SK-N-SH (cell line): ENCODE results near the gene RGS7. TPM values are rescaled to one million over a fixed set of nuclear protein-coding genes. Genes with fewer than 3 reads are reported as not detected.

ENCODE experiments used
- CTCF ChIA-PET: fragments of 300-600, 350-600 bp; formaldehyde crosslinking; extraction: SDS; loops from one replicate; lab custom pipeline; 2021; lab: Yijun Ruan, JAX
- POLR2A ChIA-PET: fragments of 350-600 bp; sonication (Branson Sonifier 250); formaldehyde crosslinking; extraction: SDS; loops from one replicate; lab custom pipeline; 2020; ENCODE audit warnings: antibody characterized with exemption, inconsistent platforms; lab: Yijun Ruan, JAX
- DNase-seq: peaks from one replicate; pipeline ENCODE4 v3.0.0; 2012
- H2AFZ ChIP-seq: fragments of 200-600 bp; sonication (generic); 2 replicates; pipeline ENCODE4 v1.8.1; 2016; ENCODE audit warnings: antibody characterized with exemption, mild to moderate bottlenecking, low read depth
- H3F3A ChIP-seq: fragments of 200-600 bp; sonication (generic); replicated peaks from 2 replicates; pipeline ENCODE3; 2016; ENCODE audit warnings: antibody characterized with exemption, mild to moderate bottlenecking; ENCODE audit not compliant: insufficient read depth
- H3K27ac ChIP-seq, 2 experiments: fragments of 200-500 bp in 1 of 2; fragments of 200-600 bp in 1 of 2; sonication (Bioruptor generic) in 1 of 2; sonication (generic), shearing (Covaris generic) in 1 of 2; 2 replicates each; pipeline versions ENCODE4 v1.5.1 to v1.6.1; 2014 to 2016; ENCODE audit warnings: low read depth in 2 of 2, inconsistent platforms in 1 of 2, low read length in 1 of 2, mild to moderate bottlenecking in 1 of 2, mixed read lengths in 1 of 2
- H3K27me3 ChIP-seq: fragments of 200-600 bp; sonication (generic), shearing (Covaris generic); 2 replicates; pipeline ENCODE4 v1.6.1; 2016; ENCODE audit warnings: mixed run types; ENCODE audit not compliant: insufficient read depth
- H3K36me3 ChIP-seq, 2 experiments: fragments of 200-500 bp in 1 of 2; fragments of 200-600 bp in 1 of 2; sonication (Bioruptor generic) in 1 of 2; sonication (generic) in 1 of 2; replicated peaks in 1 of 2; 2 replicates each; pipeline versions ENCODE3 to v1.5.1; 2014 to 2016; ENCODE audit warnings: low read length in 1 of 2, mild to moderate bottlenecking in 1 of 2; ENCODE audit not compliant: insufficient read depth in 2 of 2, control insufficient read depth in 1 of 2
- H3K4me1 ChIP-seq, 2 experiments: fragments of 200-500 bp in 1 of 2; fragments of 200-600 bp in 1 of 2; sonication (Bioruptor generic) in 1 of 2; sonication (generic), shearing (Covaris generic) in 1 of 2; 2 replicates each; pipeline versions ENCODE4 v1.5.1 to v1.6.1; 2014 to 2016; ENCODE audit warnings: low read depth in 1 of 2, low read length in 1 of 2, mixed run types in 1 of 2; ENCODE audit not compliant: insufficient read depth in 2 of 2, control insufficient read depth in 1 of 2
- H3K4me2 ChIP-seq: fragments of 200-600 bp; sonication (generic), shearing (Covaris generic); 2 replicates; pipeline ENCODE4 v1.6.1; 2017; ENCODE audit warnings: mixed run types
- H3K4me3 ChIP-seq, 2 experiments: fragments of 200-500 bp in 1 of 2; fragments of 200-600 bp in 1 of 2; sonication (Bioruptor generic) in 1 of 2; sonication (generic), shearing (Covaris generic) in 1 of 2; 2 replicates each; pipeline versions ENCODE4 v1.5.1 to v1.8.1; 2014 to 2016; ENCODE audit warnings: low read depth in 2 of 2, inconsistent platforms in 1 of 2, low read length in 1 of 2, mild to moderate bottlenecking in 1 of 2, mixed read lengths in 1 of 2, moderate library complexity in 1 of 2
- H3K79me2 ChIP-seq: fragments of 200-600 bp; sonication (generic); 2 replicates; pipeline ENCODE4 v1.8.1; 2017; ENCODE audit warnings: mild to moderate bottlenecking; ENCODE audit not compliant: insufficient read depth
- H3K9ac ChIP-seq: fragments of 200-600 bp; sonication (generic); 2 replicates; pipeline ENCODE4 v1.6.1; 2017; ENCODE audit warnings: mixed run types
- H3K9me2 ChIP-seq: fragments of 200-600 bp; sonication (generic); 2 replicates; pipeline ENCODE4 v1.6.1; 2017; ENCODE audit warnings: mixed run types
- H3K9me3 ChIP-seq: fragments of 200-600 bp; sonication (generic); 2 replicates; pipeline ENCODE4 v1.6.1; 2017; ENCODE audit warnings: mixed run types, mild to moderate bottlenecking, moderate library complexity
- H4K20me1 ChIP-seq: fragments of 200-600 bp; sonication (generic); 2 replicates; pipeline ENCODE4 v1.6.1; 2017; ENCODE audit warnings: mild to moderate bottlenecking, mixed run types; ENCODE audit not compliant: insufficient read depth
- CHD2 ChIP-seq: fragments of 150-350 bp; IDR thresholded peaks from 2 replicates; pipeline ENCODE4 v1.6.1; 2018; ENCODE audit warnings: low read length; ENCODE audit not compliant: partially characterized antibody
- EP300 ChIP-seq, 2 experiments: IDR thresholded peaks; 2 replicates each; pipeline versions ENCODE4 v1.4.0 to v1.6.1; 2012; ENCODE audit warnings: borderline replicate concordance in 1 of 2, low read depth in 1 of 2, low read length in 1 of 2
- FOXJ3 ChIP-seq: sonication (generic); formaldehyde crosslinking; IDR thresholded peaks from 2 replicates; pipeline ENCODE4 v1.5.1; 2020; ENCODE audit warnings: mild to moderate bottlenecking, missing genetic modification reagents
- FOXM1 ChIP-seq: IDR thresholded peaks from 2 replicates; pipeline ENCODE4 v1.4.0; 2012; ENCODE audit warnings: low read depth, mild to moderate bottlenecking
- GABPA ChIP-seq: IDR thresholded peaks from 2 replicates; pipeline ENCODE4 v1.4.0; 2012; ENCODE audit warnings: low read depth, mild to moderate bottlenecking
- GATA2 ChIP-seq: sonication (generic); formaldehyde crosslinking; IDR thresholded peaks from 2 replicates; pipeline ENCODE4 v1.5.0; 2020; ENCODE audit warnings: mild to moderate bottlenecking, missing genetic modification reagents
- MEF2A ChIP-seq: IDR thresholded peaks from 2 replicates; pipeline ENCODE4 v1.4.0; 2012; ENCODE audit warnings: low read depth, borderline replicate concordance
- MXI1 ChIP-seq: IDR thresholded peaks from 2 replicates; pipeline ENCODE4 v1.6.1; 2012; ENCODE audit warnings: mild to moderate bottlenecking, low read depth, low read length, improper control_type of control experiment
- RAD21 ChIP-seq: IDR thresholded peaks from 2 replicates; pipeline ENCODE4 v1.6.1; 2012; ENCODE audit warnings: mild to moderate bottlenecking, low read length
- RFX5 ChIP-seq: IDR thresholded peaks from 2 replicates; pipeline ENCODE4 v1.6.1; 2012; ENCODE audit warnings: mild to moderate bottlenecking, improper control_type of control experiment, low read length
- RXRA ChIP-seq: IDR thresholded peaks from 2 replicates; pipeline ENCODE4 v1.4.0; 2012; ENCODE audit warnings: low read depth, mild to moderate bottlenecking, borderline replicate concordance
- SIN3A ChIP-seq: IDR thresholded peaks from 2 replicates; pipeline ENCODE4 v1.6.1; 2012; ENCODE audit warnings: low read depth, mild to moderate bottlenecking, low read length, moderate library complexity, borderline replicate concordance
- SMC3 ChIP-seq: IDR thresholded peaks from 2 replicates; pipeline ENCODE4 v1.6.1; 2012; ENCODE audit warnings: low read depth, low read length, improper control_type of control experiment
- TCF12 ChIP-seq: IDR thresholded peaks from 2 replicates; pipeline ENCODE4 v1.4.0; 2012
- YY1 ChIP-seq: IDR thresholded peaks from 2 replicates; pipeline ENCODE4 v1.4.0; 2012; ENCODE audit warnings: low read depth, mild to moderate bottlenecking
- WGBS: methylation state at CpG from one replicate; pipeline ENCODE4 v1.1.6; 2017; ENCODE audit warnings: low lambda C conversion rate; 5-methylcytosine and 5-hydroxymethylcytosine counted together
- polyA plus RNA-seq, 3 experiments: library from polyadenylated mRNA; depleted of rRNA; stranded (reverse); fragments of >200 nt; gene quantifications; 2 replicates each; pipeline ENCODE4 v1.2.3, GENCODE V29; 2012
- TF ChIP-seq, protein P1 (sequence below): IDR thresholded peaks from 2 replicates; pipeline ENCODE4 v1.6.1; 2012; ENCODE audit warnings: mild to moderate bottlenecking, low read depth, low read length, moderate library complexity
- TF ChIP-seq, protein P2 (sequence below): IDR thresholded peaks from 2 replicates; pipeline ENCODE4 v1.4.0; 2012; ENCODE audit warnings: low read depth
- TF ChIP-seq, protein P3 (sequence below): IDR thresholded peaks from 2 replicates; pipeline ENCODE4; 2012

Gene RGS7
- polyA plus RNA-seq, 1 of the 3 experiments (the other 2 are of a cell fraction) = 0.36 TPM

DNA sequence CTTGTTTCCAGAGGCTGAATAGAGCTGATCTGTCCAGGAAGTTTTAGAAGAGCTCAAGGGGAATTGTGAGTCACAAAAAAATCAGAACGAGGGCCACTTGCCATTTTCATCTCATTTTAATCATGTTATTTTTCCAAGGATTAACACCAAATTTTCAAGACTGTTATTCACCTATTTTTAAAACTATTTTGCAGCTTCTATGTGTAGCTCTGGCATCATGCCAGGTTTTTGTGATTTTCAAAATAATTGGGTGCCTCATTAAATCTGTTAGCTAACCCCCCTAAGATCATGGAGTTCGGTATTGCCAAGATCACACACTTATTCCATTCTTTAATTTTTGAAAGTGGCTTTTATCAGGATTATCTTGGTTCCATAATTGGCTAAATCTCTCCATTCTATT lies 90.9 kb downstream of the RGS7 start (continued):
- TF ChIP-seq, protein P1, sequence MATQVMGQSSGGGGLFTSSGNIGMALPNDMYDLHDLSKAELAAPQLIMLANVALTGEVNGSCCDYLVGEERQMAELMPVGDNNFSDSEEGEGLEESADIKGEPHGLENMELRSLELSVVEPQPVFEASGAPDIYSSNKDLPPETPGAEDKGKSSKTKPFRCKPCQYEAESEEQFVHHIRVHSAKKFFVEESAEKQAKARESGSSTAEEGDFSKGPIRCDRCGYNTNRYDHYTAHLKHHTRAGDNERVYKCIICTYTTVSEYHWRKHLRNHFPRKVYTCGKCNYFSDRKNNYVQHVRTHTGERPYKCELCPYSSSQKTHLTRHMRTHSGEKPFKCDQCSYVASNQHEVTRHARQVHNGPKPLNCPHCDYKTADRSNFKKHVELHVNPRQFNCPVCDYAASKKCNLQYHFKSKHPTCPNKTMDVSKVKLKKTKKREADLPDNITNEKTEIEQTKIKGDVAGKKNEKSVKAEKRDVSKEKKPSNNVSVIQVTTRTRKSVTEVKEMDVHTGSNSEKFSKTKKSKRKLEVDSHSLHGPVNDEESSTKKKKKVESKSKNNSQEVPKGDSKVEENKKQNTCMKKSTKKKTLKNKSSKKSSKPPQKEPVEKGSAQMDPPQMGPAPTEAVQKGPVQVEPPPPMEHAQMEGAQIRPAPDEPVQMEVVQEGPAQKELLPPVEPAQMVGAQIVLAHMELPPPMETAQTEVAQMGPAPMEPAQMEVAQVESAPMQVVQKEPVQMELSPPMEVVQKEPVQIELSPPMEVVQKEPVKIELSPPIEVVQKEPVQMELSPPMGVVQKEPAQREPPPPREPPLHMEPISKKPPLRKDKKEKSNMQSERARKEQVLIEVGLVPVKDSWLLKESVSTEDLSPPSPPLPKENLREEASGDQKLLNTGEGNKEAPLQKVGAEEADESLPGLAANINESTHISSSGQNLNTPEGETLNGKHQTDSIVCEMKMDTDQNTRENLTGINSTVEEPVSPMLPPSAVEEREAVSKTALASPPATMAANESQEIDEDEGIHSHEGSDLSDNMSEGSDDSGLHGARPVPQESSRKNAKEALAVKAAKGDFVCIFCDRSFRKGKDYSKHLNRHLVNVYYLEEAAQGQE = no peak
- no peak for TF ChIP-seq SIN3A
- no peak for TF ChIP-seq TCF12
- TF ChIP-seq MEF2A = no peak

DNA sequence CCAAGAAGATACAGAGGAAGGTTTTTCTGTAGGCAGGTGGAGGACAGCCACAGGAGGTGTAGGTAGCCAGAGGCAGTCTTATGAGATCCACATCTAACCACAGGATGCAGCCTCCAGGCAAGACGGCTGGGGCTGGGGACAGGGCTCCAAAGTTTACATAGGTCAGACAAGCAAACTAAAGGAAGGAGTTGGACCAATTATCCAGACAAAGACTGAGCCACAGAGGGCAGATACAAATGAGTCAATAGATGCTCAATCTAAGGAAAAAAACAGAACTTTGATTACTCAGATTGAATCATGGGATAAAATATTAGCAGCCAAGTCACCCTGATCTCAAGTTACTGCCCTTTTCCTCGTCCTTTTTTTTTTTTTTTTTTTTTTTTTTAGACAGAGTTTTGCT lies 91.6 kb downstream of the RGS7 start:
- H3K4me1 ChIP-seq = no peaks in the 10 kb centered on the region; a peak in 1 of 4 replicates
- H4K20me1 ChIP-seq = no peaks in the 10 kb centered on the region
- H3K36me3 ChIP-seq = no peaks in the 10 kb centered on the region
- no peak overlapping the region for H3K4me3 ChIP-seq
- H3K9me2 ChIP-seq = no peaks in the 10 kb centered on the region
- no peaks in the 10 kb centered on the region for H3F3A ChIP-seq
- WGBS = 23% methylated on average over 2 of the region's 2 CpGs
- ChIA-PET POLR2A (no interaction called here), CTCF (no interaction called here)
- H3K9me3 ChIP-seq = no peaks in the 10 kb centered on the region
- no peak for DNase-seq
- TF ChIP-seq GABPA = no peak
- no peak for TF ChIP-seq YY1
- no peak for TF ChIP-seq FOXJ3
- TF ChIP-seq TCF12 = no peak
- TF ChIP-seq CHD2 = no peak
- TF ChIP-seq GATA2 = no peak
- TF ChIP-seq RXRA = no peak
- TF ChIP-seq RAD21 = no peak
- no peak for TF ChIP-seq EP300 (IDR thresholded peaks at IDR 0.05; ENCODE audit: borderline replicate concordance in 1 of 2, low read depth in 1 of 2, low read length in 1 of 2)
- no peak for TF ChIP-seq MEF2A
- TF ChIP-seq, protein P2, sequence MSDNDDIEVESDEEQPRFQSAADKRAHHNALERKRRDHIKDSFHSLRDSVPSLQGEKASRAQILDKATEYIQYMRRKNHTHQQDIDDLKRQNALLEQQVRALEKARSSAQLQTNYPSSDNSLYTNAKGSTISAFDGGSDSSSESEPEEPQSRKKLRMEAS = no peak
- TF ChIP-seq FOXM1 = no peak
- TF ChIP-seq MXI1 = no peak
- TF ChIP-seq RFX5 = no peak
- TF ChIP-seq SMC3 = no peak
- TF ChIP-seq, protein P3, sequence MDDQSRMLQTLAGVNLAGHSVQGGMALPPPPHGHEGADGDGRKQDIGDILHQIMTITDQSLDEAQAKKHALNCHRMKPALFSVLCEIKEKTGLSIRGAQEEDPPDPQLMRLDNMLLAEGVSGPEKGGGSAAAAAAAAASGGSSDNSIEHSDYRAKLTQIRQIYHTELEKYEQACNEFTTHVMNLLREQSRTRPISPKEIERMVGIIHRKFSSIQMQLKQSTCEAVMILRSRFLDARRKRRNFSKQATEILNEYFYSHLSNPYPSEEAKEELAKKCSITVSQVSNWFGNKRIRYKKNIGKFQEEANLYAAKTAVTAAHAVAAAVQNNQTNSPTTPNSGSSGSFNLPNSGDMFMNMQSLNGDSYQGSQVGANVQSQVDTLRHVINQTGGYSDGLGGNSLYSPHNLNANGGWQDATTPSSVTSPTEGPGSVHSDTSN = no peak
- H2AFZ ChIP-seq = no peak overlapping the region
- H3K27ac ChIP-seq = no peak overlapping the region
- no peak overlapping the region for H3K4me2 ChIP-seq
- no peaks in the 10 kb centered on the region for H3K27me3 ChIP-seq
- H3K79me2 ChIP-seq = no peaks in the 10 kb centered on the region
- no peak overlapping the region for H3K9ac ChIP-seq
